Urothelium cell line (cell line): ENCODE measurements around the gene CHCHD6.

Experiments used
- DNase-seq: peaks from one replicate; pipeline ENCODE4 v3.0.0; 2011; ENCODE audit warnings: low spot score, mixed read lengths
- FAIRE-seq: peaks from 2 replicates; lab custom pipeline; 2011; peaks lifted over from hg19 to GRCh38; lab: Jason Lieb, UNC

The CHCHD6 gene

GRCh38 chr3:126968391-126969390, 264.7 kb downstream of the CHCHD6 start:
- FAIRE-seq (no peak), DNase-seq (no peak)

GRCh38 chr3:126969586-126969985, 265.5 kb downstream of the CHCHD6 start:
- DNase-seq (no peak), FAIRE-seq (no peak)

- DNase-seq: no peak
- no peak for FAIRE-seq
Measured at GRCh38 chr3:126970101-126970500, 266.1 kb downstream of the CHCHD6 start.

DNA sequence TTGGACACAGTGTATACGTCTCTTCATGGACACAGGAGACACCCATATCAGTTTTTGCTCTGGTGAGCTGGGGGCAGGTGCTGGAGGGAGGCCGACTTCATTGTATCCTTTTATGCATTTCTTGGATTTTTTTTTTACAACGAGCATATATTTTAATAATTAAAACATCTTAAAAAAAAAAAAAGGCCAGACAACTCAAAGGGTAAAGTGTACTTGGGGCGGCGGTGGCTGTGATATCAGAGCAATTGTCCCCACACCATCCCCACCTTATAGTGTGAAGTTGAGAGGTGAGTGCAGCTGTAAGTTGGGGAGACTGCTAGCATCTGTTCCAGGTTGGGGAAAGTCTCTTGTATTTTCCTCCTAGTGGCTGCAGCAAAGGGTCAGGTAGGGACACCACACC, 266.9 kb downstream of the CHCHD6 start:
- DNase-seq: no peak
- FAIRE-seq: no peak

- FAIRE-seq (no peak), DNase-seq (no peak)
Measured at GRCh38 chr3:126971891-126972351, 267.9 kb downstream of the CHCHD6 start.

- DNase-seq (no peak), FAIRE-seq (no peak)
Measured at GRCh38 chr3:126972866-126973265, 268.8 kb downstream of the CHCHD6 start.

- DNase-seq (no peak), FAIRE-seq (no peak)
Measured at GRCh38 chr3:126973814-126974213, 269.8 kb downstream of the CHCHD6 start.

DNA sequence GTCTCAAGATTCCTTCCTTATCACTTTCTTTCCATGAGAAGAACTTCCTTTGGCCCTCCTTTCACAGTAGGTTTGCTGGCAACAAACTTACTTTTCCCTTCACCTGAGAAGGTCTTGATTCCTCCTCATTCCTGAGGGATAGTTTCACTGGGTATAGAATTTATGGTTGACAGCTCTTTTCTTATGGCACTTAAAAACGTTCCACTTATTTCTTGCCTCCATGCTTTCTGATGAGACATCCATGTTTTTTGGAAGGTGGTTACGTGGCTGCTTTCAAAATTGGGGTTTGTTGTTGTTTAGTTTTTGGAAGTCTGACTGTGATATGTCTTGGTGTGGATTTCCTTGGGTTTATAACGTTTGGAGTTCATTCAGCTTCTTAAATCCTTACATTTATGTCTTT, 270.7 kb downstream of the CHCHD6 start:
- DNase-seq: no peak
- no peak for FAIRE-seq

- FAIRE-seq: no peak
- no peak for DNase-seq
Measured at GRCh38 chr3:126976906-126977305, 272.9 kb downstream of the CHCHD6 start.

DNA sequence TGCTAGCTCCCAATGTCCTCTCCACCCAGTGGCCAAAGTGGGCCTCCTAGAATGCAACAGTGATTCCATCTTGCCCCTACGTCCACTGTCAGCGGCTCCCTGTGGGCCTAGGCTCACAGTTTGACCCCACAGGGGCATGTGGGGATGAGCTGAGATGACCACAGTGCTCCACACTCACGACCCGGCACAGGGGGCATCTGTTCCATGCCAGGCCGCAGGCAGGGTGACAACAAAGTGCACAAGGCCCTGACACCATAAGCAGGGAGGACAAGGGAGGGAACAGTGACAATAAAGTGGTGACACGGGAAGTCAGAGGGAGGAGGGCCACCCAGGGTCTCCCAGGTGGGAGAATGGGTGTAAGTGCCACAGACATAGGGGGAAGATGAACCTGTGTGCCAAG, 273.8 kb downstream of the CHCHD6 start:
- FAIRE-seq: no peak
- no peak for DNase-seq

DNA sequence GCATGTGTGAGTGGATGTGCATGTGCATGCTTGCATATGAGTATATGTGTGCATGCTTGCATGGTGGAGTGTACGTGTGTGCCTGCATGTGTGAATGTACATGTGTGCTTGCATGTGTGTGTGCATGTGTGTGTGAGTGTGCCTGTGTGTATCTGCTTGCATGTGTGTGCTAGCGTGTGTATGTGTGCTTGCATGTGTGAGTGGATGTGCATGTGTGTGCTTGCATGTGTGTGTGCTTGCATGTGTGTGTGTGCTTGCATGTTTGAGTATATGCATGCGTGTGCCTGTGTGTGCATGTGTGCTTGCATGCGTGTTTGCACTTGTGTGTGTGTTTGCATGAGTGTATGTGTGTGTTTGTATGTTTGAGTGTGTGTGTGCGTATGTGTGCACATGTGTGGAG, 274.3 kb downstream of the CHCHD6 start:
- FAIRE-seq (peak; percentile 95), DNase-seq (no peak)

DNA sequence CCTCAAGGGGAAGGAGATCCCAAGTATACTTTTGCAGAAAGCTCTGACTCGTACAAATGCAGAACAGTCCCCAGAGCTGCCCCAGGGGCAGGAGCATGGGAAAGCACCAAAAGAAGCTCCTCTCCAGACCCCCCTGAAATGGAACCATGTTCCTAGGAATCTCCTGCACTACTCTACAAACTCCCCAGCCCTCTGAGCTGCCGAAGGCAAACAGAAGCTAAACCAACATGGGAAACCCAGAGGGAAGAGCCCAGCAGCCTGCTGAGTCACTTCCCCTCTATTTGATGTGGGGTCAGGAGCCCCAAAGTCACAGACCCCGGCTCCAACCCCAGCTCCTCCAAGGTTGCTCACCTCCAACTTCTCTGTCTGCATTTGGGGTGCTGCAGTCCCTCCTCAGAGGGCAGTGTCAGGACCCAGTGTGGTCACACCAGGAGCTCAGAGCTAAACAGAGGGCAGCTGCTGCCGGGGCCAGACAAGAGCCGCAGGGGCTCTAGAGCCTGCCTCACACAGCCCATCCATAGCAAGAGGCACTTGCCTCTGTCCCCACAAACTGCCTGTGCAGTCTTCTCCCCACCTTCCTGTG, 275.1 kb downstream of the CHCHD6 start:
- no peak for FAIRE-seq

DNA sequence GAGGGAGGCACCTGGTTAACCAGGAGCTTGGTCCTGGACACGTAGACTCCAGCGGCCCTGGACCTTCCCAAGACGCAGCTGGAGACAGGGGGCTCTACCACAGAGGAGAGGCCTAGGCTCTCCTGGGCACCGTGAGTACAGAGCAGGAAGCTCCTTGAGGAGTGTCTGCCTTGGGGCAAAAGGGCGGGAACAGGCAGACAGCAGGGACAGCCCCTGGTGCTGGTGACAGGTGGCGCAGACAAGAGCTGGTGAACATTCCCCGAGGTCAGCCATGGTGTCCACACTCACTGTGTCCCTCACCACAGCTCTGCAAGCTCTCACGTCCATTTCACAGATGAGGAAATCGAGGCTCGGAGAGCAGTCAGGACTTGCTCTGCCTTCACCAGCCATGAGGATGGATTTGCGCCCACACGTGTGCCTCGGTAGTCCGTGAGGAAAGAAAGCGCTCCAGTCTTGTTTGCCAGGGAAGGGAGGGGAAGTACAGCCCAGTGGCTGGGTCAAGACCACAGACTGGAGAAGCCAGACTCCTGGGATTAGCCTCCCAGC, 276.3 kb downstream of the CHCHD6 start:
- FAIRE-seq: no peak

More for the DNA sequence above, 275.1 kb downstream of the CHCHD6 start:
- no peak for DNase-seq

GRCh38 chr3:126982126-126982470, 278.1 kb downstream of the CHCHD6 start:
- no peak for DNase-seq

More for the DNA sequence above, 276.3 kb downstream of the CHCHD6 start:
- no peak for DNase-seq

DNA sequence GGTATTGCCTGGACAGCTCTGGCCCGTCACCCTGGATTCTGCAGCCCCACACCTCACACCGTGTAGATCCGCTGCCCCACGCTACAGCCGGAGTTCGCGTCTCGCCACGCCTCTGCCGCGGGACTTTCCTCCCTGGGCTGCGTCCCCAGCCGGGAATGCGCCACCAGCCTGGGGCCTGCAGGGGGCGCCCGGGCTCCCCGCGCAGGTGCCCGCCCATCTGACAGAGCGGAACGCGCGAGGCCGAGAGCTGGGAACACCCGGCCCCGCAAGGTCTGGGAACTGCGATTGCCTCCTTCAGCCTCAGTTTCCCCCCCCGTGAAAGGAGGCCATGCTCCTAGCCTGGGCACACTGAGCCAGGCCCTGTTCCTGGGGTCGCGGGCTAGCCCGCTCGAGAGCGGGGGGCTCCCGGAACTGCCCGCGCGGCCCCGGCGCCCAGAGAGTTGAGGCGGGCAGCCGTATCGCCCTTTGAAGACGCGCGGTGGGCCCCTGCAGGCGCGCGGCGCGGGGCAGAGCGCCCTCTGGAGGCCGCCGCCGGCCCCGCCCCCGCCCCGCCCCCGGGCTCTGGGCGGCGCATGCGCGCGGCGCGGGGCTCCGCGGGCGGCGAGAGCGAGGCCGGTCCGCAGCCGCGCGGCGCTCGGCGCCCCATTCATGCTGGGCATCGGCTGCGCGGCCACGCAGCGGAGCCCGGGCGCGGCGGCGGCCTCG, 278.6 kb downstream of the CHCHD6 start, which contains the start of gene PLXNA1:
Gene PLXNA1 (plus strand): TSS at position 645 of the 705 bp plus-strand sequence. CDS start 5,479 bp downstream, outside the sequence.
- DNase-seq (peak; percentile 94), FAIRE-seq (peak; percentile 94)

More at GRCh38 chr3:126982126-126982470, 278.1 kb downstream of the CHCHD6 start:
- no peak for FAIRE-seq

DNA sequence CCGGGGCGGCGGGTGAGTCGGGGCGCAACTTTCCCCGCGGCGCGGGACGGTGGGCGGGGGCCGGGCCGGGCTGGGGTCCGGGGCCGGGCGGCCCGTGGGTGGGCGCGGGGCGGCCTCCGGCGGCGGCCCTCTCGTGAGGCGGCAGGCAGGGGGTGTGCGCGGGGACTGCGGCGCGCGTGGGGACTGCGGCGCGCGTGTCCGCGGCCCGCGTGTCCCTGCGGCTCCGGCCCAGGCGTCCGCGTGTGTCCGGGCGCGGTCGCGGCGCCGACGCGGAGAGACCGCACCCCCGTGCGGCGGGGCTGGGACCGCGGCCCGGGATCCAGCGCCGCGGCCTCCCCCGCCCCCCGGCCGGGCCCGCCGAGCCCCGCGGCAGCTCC, 279.2 kb downstream of the CHCHD6 start:
- DNase-seq (peak; percentile 36), FAIRE-seq (no peak)

GRCh38 chr3:126983653-126984390, 279.8 kb downstream of the CHCHD6 start:
- DNase-seq (peak; percentile 31), FAIRE-seq (no peak)

DNA sequence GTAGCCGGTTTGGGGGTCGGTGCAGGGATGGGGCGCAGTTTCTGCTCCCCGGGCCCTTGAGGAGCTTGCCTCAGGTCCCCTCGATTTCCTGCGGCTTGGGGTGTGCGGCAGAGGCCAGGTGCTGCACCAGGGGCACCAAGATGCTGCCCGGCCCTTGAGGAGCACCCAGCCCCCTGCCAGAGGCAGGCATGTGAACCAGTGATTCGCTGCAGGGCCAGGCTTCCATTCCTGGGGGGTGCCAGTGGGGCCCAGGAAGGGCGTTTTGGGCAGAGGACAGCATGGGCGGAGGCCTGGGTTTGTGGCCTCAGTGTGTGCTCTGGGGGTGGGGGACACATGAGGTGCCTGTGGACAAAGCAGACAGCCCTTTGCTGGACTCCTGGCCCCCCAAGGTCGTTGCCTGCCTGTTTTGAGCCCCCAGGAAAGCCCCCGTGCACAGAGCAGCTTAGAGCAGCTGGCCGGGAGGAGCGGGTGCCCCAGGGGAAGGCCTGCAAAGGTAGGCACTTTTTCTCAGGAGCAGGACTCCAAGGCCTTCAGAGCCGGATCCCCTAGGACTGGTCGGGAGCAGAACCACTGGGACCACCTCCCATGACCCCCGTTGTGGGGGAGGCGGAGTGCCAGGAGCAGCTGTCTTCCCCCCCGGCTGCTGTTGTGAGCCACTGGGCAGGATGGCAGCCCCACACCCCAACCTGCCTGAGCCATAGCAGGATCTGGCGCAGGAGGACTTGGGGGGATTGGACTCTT, 280.5 kb downstream of the CHCHD6 start:
- DNase-seq: no peak
- FAIRE-seq: no peak

DNA sequence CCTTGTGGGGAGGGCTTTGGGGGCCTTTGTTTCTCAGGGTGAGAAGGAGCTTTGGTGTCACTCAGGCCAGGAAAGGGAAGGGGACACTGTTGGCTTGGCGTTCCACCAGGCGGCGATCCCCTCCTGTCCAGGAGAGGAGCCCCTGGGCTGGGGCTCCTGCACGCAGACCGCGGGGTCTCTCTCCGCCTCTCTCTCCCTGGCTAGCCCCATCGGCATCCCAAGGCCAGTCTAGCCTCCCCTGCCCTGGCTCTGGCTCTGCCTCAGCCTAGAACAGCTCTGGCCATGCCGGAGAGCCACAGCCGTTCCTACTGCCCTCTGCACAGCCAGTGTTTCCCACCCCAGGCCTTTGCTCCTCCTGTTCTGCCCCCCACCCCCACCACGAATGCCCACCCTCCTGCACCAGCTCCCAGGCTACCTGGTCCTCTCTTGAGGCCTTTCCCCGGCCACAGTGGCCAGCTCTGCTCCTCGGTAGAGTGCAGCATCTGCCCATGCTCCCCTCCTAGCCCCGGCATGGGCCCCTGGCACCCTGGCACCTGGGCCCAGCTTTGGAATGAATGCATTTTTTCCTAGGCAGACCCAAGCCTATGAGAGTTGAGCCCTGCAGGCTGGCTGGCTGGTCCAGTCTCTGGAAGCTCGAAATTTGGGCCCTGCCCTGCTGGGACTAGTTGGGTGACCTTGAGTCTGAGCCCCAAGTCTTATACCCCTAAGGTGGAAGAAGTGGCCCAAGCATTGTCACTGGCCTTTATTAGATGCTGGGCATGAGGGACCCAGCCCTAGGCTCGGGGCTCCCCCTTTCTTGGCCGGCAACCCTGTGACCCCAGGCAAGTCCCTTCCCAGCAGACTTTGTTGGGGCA, 281.3 kb downstream of the CHCHD6 start:
- no peak for FAIRE-seq
- no peak for DNase-seq
